ENCODE results near the gene DNASE1. TPM values are rescaled to one million over a fixed set of nuclear protein-coding genes. Genes with fewer than 3 reads are reported as not detected.

DNASE1 gene
- total RNA-seq, 4 donors from 2014 or later, result 5.7 to 13.4 (median 9.9) TPM

- no peak for DNase-seq
- H3K4me3 ChIP-seq, result no peak overlapping the region
- intact Hi-C loops (cut with DNase I), result no loop called here
- no peak for TF ChIP-seq CTCF (IDR thresholded peaks at IDR 0.05)
- TF ChIP-seq POLR2A (IDR thresholded peaks at IDR 0.05), result no peak
- peaks cover 17 to 75% (median 27%) of the 10 kb centered on the region in 3 donors for H3K36me3 ChIP-seq
- H3K4me1 ChIP-seq, result peaks cover 7 to 20% (median 10%) of the 10 kb centered on the region in 3 donors
- 89 to 90% methylated on average over 6 of the region's 7 CpGs for WGBS, 2 donors
- no peaks in the 10 kb centered on the region for H3K9me3 ChIP-seq
- no peaks in the 10 kb centered on the region for H3K27me3 ChIP-seq
- no peak overlapping the region for H3K27ac ChIP-seq
These were observed 32.5 kb downstream of the DNASE1 start for GRCh38 chr16:3687021-3687420.

GRCh38 chr16:3687792-3688191 lies 33.3 kb downstream of the DNASE1 start:
- peaks cover 7 to 20% (median 10%) of the 10 kb centered on the region in 3 donors for H3K4me1 ChIP-seq
- 83 to 90% methylated on average over 7 to 9 of the region's 9 CpGs for WGBS, 2 donors
- H3K9me3 ChIP-seq, result no peaks in the 10 kb centered on the region
- DNase-seq, result no peak
- no peak overlapping the region for H3K27ac ChIP-seq
- peaks cover 17 to 67% (median 27%) of the 10 kb centered on the region in 3 donors for H3K36me3 ChIP-seq
- no peak overlapping the region for H3K4me3 ChIP-seq
- H3K27me3 ChIP-seq, result no peaks in the 10 kb centered on the region
- no peak for TF ChIP-seq POLR2A (IDR thresholded peaks at IDR 0.05)
- no peak for TF ChIP-seq CTCF (IDR thresholded peaks at IDR 0.05)
- intact Hi-C loops (cut with DNase I), result no loop called here

- Histone ChIP-seq H3K27me3 (no peaks in the 10 kb centered on the region), H3K4me1 (peaks cover 7 to 20% (median 10%) of the 10 kb centered on the region in 3 donors), H3K36me3 (peaks cover 17 to 56% (median 27%) of the 10 kb centered on the region in 3 donors), H3K27ac (peak overlapping the region in 3 of 4 donors; percentile 46 to 75 (median 70)), H3K9me3 (no peaks in the 10 kb centered on the region), H3K4me3 (no peak overlapping the region)
- no peak for TF ChIP-seq CTCF (IDR thresholded peaks at IDR 0.05)
- no peak for TF ChIP-seq POLR2A (IDR thresholded peaks at IDR 0.05)
- no peak for DNase-seq
- WGBS, 2 donors, result 81 to 89% methylated on average over 7 of the region's 7 CpGs
- intact Hi-C loops (cut with DNase I), result loop anchor here (5.0 kb wide), 1 partner anchor 188 kb away; no protein-coding TSS in a partner anchor
These were observed 35.2 kb downstream of the DNASE1 start for GRCh38 chr16:3689731-3690130.

GRCh38 chr16:3690470-3690928 lies 36.0 kb downstream of the DNASE1 start:
- H3K27me3 ChIP-seq, result no peaks in the 10 kb centered on the region
- peaks cover 11 to 54% (median 21%) of the 10 kb centered on the region in 3 donors for H3K36me3 ChIP-seq
- 10 to 22% methylated on average over 8 to 11 of the region's 18 CpGs for WGBS, 2 donors
- intact Hi-C loops (cut with DNase I), result loop anchor here (5.0 kb wide), 1 partner anchor 187 kb away; no protein-coding TSS in a partner anchor
- H3K4me3 ChIP-seq, result peak overlapping the region in 3 of 4 donors; percentile 28 to 59 (median 30)
- DNase-seq, result peak; percentile 15
- peaks cover 7 to 20% (median 10%) of the 10 kb centered on the region in 3 donors for H3K4me1 ChIP-seq
- H3K9me3 ChIP-seq, result no peaks in the 10 kb centered on the region
- H3K27ac ChIP-seq, result peak overlapping the region; percentile 46 to 80 (median 72)
- no peak for TF ChIP-seq POLR2A (IDR thresholded peaks at IDR 0.05)
- TF ChIP-seq CTCF (IDR thresholded peaks at IDR 0.05), result peak; percentile 92 to 95 (median 94)

- Histone ChIP-seq H3K9me3 (no peaks in the 10 kb centered on the region), H3K27ac (peak overlapping the region; percentile 46 to 80 (median 72)), H3K27me3 (no peaks in the 10 kb centered on the region), H3K36me3 (peaks cover 6 to 47% (median 15%) of the 10 kb centered on the region in 3 donors), H3K4me3 (peak overlapping the region in 3 of 4 donors; percentile 28 to 59 (median 30)), H3K4me1 (peaks cover 7 to 20% (median 10%) of the 10 kb centered on the region in 3 donors)
- intact Hi-C loops (cut with DNase I), result loop anchor here (5.0 kb wide), 1 partner anchor 186 kb away; no protein-coding TSS in a partner anchor
- 75 to 79% methylated on average over 18 to 19 of the region's 19 CpGs for WGBS, 2 donors
- DNase-seq, result no peak
- TF ChIP-seq POLR2A (IDR thresholded peaks at IDR 0.05), result no peak
- TF ChIP-seq CTCF (IDR thresholded peaks at IDR 0.05), result no peak
These were observed 36.7 kb downstream of the DNASE1 start for GRCh38 chr16:3690980-3691720.
